GM12864 (cell line): ENCODE results near the gene LSAMP.

ENCODE experiments used
- DNase-seq: peaks from one replicate; pipeline ENCODE4 v3.0.0-alpha.2; 2011; ENCODE audit warnings: low read depth
- H3K4me3 ChIP-seq: 2 replicates; pipeline ENCODE4 v1.5.1; 2011; ENCODE audit warnings: mild to moderate bottlenecking, low read depth, low read length, control low read depth
- CTCF ChIP-seq: IDR thresholded peaks from 2 replicates; pipeline ENCODE4 v1.5.1; 2011; ENCODE audit warnings: low read depth, mild to moderate bottlenecking, moderate library complexity, low read length, control low read depth, inconsistent platforms; ENCODE audit errors: missing control alignments

LSAMP gene

GRCh38 chr3:116445311-116445841 is at the start of gene LSAMP:
TSS of gene LSAMP (minus strand) at chr3:116445487.
- TF ChIP-seq CTCF = no peak
- DNase-seq = no peak
- H3K4me3 ChIP-seq = no peak within 1 kb of the TSS

- no peak for DNase-seq
- no peak for TF ChIP-seq CTCF
- no peak overlapping the region for H3K4me3 ChIP-seq
Observed at GRCh38 chr3:116492379-116492778, 47.1 kb upstream of the LSAMP start.

GRCh38 chr3:116483135-116483534 is 37.8 kb upstream of the LSAMP start:
- TF ChIP-seq CTCF = no peak
- H3K4me3 ChIP-seq = no peak overlapping the region
- DNase-seq = no peak

DNA sequence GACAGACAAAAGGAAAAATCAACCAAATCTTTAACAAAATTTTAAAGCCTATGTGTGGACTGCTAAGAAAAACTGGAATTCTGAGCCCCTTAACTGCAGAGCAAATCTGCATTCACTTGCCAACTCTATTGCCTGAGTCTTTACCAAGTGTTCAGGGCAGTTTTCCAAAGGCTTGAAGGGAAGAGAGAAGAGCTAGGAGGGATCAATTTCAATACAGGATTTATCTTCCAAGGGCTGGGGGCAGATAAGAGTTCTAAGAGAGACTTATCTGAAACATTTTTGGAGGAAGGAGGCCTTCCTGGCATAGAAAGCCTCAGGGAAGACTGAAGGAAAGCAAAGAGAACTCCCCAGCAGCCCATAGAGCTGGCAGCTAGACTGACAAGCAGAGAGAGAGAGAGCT is 31.4 kb upstream of the LSAMP start:
- TF ChIP-seq CTCF = no peak

GRCh38 chr3:116474801-116475200 is 29.5 kb upstream of the LSAMP start:
- DNase-seq = no peak
- no peak overlapping the region for H3K4me3 ChIP-seq

More for the DNA sequence above, 31.4 kb upstream of the LSAMP start:
- DNase-seq = no peak
- H3K4me3 ChIP-seq = no peak overlapping the region

DNA sequence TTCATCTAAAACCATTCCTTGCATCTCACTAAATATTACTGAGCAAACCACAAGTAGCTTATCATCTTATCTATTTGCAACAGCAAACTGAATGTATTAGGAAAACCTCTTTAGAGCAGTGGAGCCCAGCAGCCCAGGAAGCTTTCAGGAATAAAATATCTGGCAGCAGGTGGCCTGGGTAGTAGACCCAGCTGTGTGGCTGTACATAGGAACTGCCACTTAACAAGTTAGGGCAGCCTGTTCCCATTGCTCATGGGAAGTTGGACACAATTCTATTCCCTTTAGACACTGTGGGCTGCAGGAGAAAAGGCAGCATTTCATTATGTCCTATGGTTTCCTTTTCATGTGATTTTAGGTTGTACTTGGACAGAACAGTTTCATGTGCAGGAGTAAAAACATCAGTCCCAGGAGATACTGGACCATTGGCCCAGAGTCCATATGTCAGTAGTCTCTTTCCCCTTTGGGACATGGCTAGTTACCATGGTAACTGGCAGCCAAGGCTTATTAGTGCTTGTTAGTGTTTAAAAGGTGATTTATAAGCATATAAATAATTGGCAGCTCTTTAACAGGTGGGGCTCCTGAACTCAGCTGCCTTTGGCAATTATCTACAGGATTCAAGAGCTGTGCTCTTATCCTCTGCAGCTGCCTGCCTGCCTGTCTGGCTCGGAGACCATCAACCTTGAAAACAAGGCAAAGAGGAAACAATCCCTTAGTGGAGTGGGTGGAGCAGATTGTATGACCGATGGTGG is 28.9 kb upstream of the LSAMP start:
- DNase-seq = no peak
- no peak overlapping the region for H3K4me3 ChIP-seq
- TF ChIP-seq CTCF = no peak

More at GRCh38 chr3:116474801-116475200, 29.5 kb upstream of the LSAMP start:
- TF ChIP-seq CTCF = no peak

- no peak overlapping the region for H3K4me3 ChIP-seq
- no peak for DNase-seq
- no peak for TF ChIP-seq CTCF
Observed at GRCh38 chr3:116473602-116474001, 28.3 kb upstream of the LSAMP start.
